Colonic mucosa (tissue), 4 donors: ENCODE data around the gene SNX32. TPM values are rescaled to one million over a fixed set of nuclear protein-coding genes. Genes with fewer than 3 reads are reported as not detected.

Experiments
- DNase-seq: peaks from one replicate; pipeline ENCODE4 v3.0.0-alpha.2; 2020
- H3K27ac ChIP-seq: fragments of 200-600 bp; one replicate; pipeline ENCODE4 v1.8.0; 2021
- H3K27me3 ChIP-seq: fragments of 200-600 bp; one replicate; pipeline ENCODE4 v1.8.0; 2021
- H3K36me3 ChIP-seq: fragments of 200-600 bp; one replicate; pipeline ENCODE4 v1.8.0; 2021
- H3K4me1 ChIP-seq: fragments of 200-600 bp; one replicate; pipeline ENCODE4 v1.8.0; 2021; ENCODE audit warnings: mild to moderate bottlenecking
- H3K4me3 ChIP-seq: fragments of 200-600 bp; one replicate; pipeline ENCODE4 v1.8.0; 2021
- H3K9ac ChIP-seq, 2 donors: one replicate each; pipeline ENCODE4 v1.7.0; 2013; ENCODE audit warnings: control low read depth in 2 of 2, low read depth in 2 of 2, low read length in 2 of 2
- H3K9me3 ChIP-seq: fragments of 200-600 bp; one replicate; pipeline ENCODE4 v1.8.0; 2021
- intact Hi-C: fragments of 100-400 bp; cut with DNase I; formaldehyde crosslinking; loops from one replicate; pipeline ENCODE4 v1.14.1; 2022
- total RNA-seq, 2 donors: library from RNA; stranded (reverse); fragmentation: NEBNext Ultra II Directional in 1 of 2; extraction: Animal tissue kit (Norgen Biotek cat#: 25700) in 1 of 2; gene quantifications; one replicate each; pipeline ENCODE4 v1.2.1, GENCODE V29; 2021
- TF ChIP-seq, protein P1 (sequence below): fragments of 200-600 bp; IDR thresholded peaks from one replicate; pipeline ENCODE4 v1.8.0; 2022; ENCODE audit warnings: antibody characterized with exemption, mild to moderate bottlenecking
- donor health status: healthy.
- donor health status: DM: no; HTN: no; CAD: no.
- donor health status: DM: no; HTN: no; CAD: no.

The SNX32 gene
- total RNA-seq, 2 donors from 2014 or later, result 1.6 to 1.9 TPM

DNA sequence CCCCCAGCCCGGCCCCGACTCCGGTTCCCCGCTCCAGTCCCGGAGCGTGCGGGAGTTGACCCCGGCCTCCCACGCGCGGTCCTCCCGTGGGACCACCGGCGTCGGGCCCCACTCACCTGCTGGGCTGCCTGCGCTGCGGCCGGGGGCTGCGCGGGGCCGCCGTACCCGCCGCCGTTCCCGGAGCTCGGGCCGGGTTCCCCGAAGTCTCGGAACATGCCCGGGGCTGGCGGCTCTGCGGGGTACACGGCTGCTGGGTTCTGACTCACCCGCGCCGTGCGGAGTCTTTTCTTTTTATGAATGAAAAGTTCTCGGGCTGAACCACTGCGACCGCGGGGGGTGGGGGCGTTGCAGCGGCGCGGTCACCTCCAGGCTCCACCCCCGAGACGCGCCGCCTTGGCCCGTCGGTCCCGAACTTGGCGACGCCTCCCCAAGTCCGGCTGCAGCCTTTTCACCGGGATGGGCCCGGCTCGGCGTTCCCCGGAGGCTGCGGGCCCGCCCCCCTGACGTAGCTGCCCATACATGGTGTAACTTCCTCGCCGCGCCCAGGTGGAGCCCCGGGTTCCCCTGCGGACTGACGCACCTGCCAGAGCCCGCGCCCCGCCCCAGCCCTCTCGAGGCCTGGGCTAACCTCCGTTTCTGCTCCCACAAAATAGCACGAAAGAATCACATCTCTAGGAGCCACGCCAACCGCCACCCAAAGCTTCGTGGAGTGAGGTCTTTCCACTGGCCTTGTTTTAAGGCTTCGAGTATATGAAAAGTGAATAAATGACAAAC, 66.5 kb downstream of the SNX32 start, which contains the start of gene FOSL1:
FOSL1 (minus strand) TSS at position 264 of the 774 bp plus-strand sequence; CDS start at position 215, 49 bp downstream.
- Histone ChIP-seq H3K9me3 (no peaks in the 10 kb centered on the region), H3K36me3 (no peaks in the 10 kb centered on the region), H3K9ac (peak within 1 kb of the TSS; percentile 51), H3K4me3 (peak within 1 kb of the TSS; percentile 53), H3K27ac (peak within 1 kb of the TSS; percentile 34), H3K4me1 (peaks cover 9% of the 10 kb centered on the region), H3K27me3 (no peaks in the 10 kb centered on the region)
- TF ChIP-seq, protein P1, sequence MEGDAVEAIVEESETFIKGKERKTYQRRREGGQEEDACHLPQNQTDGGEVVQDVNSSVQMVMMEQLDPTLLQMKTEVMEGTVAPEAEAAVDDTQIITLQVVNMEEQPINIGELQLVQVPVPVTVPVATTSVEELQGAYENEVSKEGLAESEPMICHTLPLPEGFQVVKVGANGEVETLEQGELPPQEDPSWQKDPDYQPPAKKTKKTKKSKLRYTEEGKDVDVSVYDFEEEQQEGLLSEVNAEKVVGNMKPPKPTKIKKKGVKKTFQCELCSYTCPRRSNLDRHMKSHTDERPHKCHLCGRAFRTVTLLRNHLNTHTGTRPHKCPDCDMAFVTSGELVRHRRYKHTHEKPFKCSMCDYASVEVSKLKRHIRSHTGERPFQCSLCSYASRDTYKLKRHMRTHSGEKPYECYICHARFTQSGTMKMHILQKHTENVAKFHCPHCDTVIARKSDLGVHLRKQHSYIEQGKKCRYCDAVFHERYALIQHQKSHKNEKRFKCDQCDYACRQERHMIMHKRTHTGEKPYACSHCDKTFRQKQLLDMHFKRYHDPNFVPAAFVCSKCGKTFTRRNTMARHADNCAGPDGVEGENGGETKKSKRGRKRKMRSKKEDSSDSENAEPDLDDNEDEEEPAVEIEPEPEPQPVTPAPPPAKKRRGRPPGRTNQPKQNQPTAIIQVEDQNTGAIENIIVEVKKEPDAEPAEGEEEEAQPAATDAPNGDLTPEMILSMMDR, result no peak
- DNase-seq, result peak; percentile 96
- intact Hi-C loops, result no loop called here

DNA sequence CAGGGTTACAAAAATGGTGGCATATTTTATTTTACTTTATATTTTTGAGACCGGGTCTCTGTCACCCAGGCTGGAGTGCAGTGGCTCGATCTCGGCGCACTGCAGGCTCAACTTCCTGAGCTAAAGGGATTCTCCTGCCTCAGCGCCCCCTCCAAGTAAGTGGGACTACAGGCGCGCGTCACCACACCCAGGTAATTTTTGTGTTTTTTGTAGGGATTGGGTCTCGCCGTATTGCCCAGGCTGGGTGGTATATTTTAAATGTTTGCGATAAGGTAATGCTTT, 67.1 kb downstream of the SNX32 start:
- H3K4me3 ChIP-seq, result peak overlapping the region; percentile 53
- H3K27ac ChIP-seq, result peak overlapping the region; percentile 32
- H3K4me1 ChIP-seq, result peaks cover 9% of the 10 kb centered on the region
- no peak for DNase-seq
- no peaks in the 10 kb centered on the region for H3K36me3 ChIP-seq
- H3K9ac ChIP-seq, result no peak overlapping the region
- intact Hi-C loops, result no loop called here
- no peaks in the 10 kb centered on the region for H3K27me3 ChIP-seq
- TF ChIP-seq, protein P1, result no peak
- H3K9me3 ChIP-seq, result no peaks in the 10 kb centered on the region

DNA sequence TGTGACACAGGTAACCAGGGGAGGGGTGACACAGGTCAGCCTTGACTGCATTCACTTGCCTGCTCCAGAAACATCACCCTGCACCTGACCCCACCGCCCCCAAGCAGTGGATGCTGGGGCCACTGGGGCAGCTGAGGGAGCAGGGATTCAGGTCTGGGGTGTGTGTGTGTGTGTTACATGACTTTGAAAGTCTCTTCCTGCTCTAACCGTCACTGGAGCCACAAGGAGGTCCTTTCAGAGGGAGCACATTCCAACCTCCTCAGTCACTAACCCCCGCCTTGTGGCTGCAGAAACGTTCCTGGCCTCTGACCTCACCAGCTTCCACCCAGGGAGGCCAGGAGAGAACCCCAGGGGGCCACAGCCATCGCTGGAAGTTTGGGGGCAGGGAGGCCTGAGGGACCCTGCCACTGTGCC, 69.3 kb downstream of the SNX32 start:
- H3K9me3 ChIP-seq, result no peaks in the 10 kb centered on the region
- no peak overlapping the region for H3K27ac ChIP-seq
- H3K36me3 ChIP-seq, result no peaks in the 10 kb centered on the region
- no peak overlapping the region for H3K4me3 ChIP-seq
- TF ChIP-seq, protein P1, result no peak
- no peak for DNase-seq
- intact Hi-C loops, result no loop called here
- H3K27me3 ChIP-seq, result no peaks in the 10 kb centered on the region
- peaks cover 9% of the 10 kb centered on the region for H3K4me1 ChIP-seq
- no peak overlapping the region for H3K9ac ChIP-seq

Other genes starting within 250 kb of the SNX32 start
- under 1 TPM; 0.40 to 0.69 TPM for gene KCNK7, start 238.2 kb upstream of the SNX32 start, total RNA-seq
- gene MAP3K11, start 219.7 kb upstream of the SNX32 start, total RNA-seq, result 100 to 1,000 TPM in 1 of 2 donors, 10 to 100 TPM in 1; 92.7 to 102 TPM
- gene PCNX3, start 218.2 kb upstream of the SNX32 start, total RNA-seq, result 10 to 100 TPM; 41.5 to 72.4 TPM
- 10 to 100 TPM; 21.0 to 33.0 TPM for gene SIPA1, start 195.9 kb upstream of the SNX32 start, total RNA-seq
- gene RELA, start 171.0 kb upstream of the SNX32 start, total RNA-seq, result 10 to 100 TPM; 58.7 to 68.3 TPM
- 10 to 100 TPM; 65.3 to 83.4 TPM for gene KAT5, start 121.7 kb upstream of the SNX32 start, total RNA-seq
- 10 to 100 TPM; 26.1 to 58.1 TPM for gene RNASEH2C, start 113.2 kb upstream of the SNX32 start, total RNA-seq
- 10 to 100 TPM; 17.6 to 20.1 TPM for gene AP5B1, start 53.0 kb upstream of the SNX32 start, total RNA-seq
- 10 to 100 TPM; 29.0 to 32.9 TPM for gene OVOL1, start 46.9 kb upstream of the SNX32 start, total RNA-seq
- 1,000 to 10,000 TPM; 1,832 to 1,932 TPM for gene CFL1, start 24.2 kb downstream of the SNX32 start, total RNA-seq
- gene MUS81, start 26.5 kb downstream of the SNX32 start, total RNA-seq, result 10 to 100 TPM; 47.2 to 62.5 TPM
- gene EFEMP2, start 38.8 kb downstream of the SNX32 start, total RNA-seq, result 10 to 100 TPM in 1 of 2 donors, 1 to 10 TPM in 1; 9.6 to 22.5 TPM
- 1 to 10 TPM; 1.2 TPM for gene CTSW, start 45.9 kb downstream of the SNX32 start, total RNA-seq
- 10 to 100 TPM; 41.9 to 53.5 TPM for gene FIBP, start 54.5 kb downstream of the SNX32 start, total RNA-seq
- 10 to 100 TPM; 11.2 to 16.3 TPM for gene CCDC85B, start 56.7 kb downstream of the SNX32 start, total RNA-seq
- gene FOSL1, start 66.4 kb downstream of the SNX32 start, total RNA-seq, result 1 to 10 TPM in 1 of 2 donors, under 1 TPM in 1; 0.84 to 4.2 TPM
- gene C11orf68, start 85.1 kb downstream of the SNX32 start, total RNA-seq, result 10 to 100 TPM; 26.6 to 29.0 TPM
- 10 to 100 TPM; 53.4 to 91.5 TPM for gene DRAP1, start 85.5 kb downstream of the SNX32 start, total RNA-seq
- gene TSGA10IP, start 111.5 kb downstream of the SNX32 start, total RNA-seq, result not detected
- gene SART1, start 127.8 kb downstream of the SNX32 start, total RNA-seq, result 10 to 100 TPM; 40.0 to 50.9 TPM
- gene EIF1AD, start 168.2 kb downstream of the SNX32 start, total RNA-seq, result 10 to 100 TPM; 27.8 to 32.8 TPM
- gene BANF1, start 168.5 kb downstream of the SNX32 start, total RNA-seq, result 100 to 1,000 TPM; 128 to 231 TPM
- not detected for gene CST6, start 178.0 kb downstream of the SNX32 start, total RNA-seq
- gene CATSPER1, start 192.5 kb downstream of the SNX32 start, total RNA-seq, result under 1 TPM in 1 of 2 donors, not detected in 1; 0.35 TPM
- not detected for gene GAL3ST3, start 215.2 kb downstream of the SNX32 start, total RNA-seq
- 100 to 1,000 TPM; 139 to 196 TPM for gene SF3B2, start 218.4 kb downstream of the SNX32 start, total RNA-seq
- gene PACS1, start 236.3 kb downstream of the SNX32 start, total RNA-seq, result 10 to 100 TPM; 10.1 to 20.9 TPM